Measurements from ENCODE around the gene RNU1-2. TPM values are rescaled to one million over a fixed set of nuclear protein-coding genes. Genes with fewer than 3 reads are reported as not detected.
"Not testable (repeated sequence)": the region's sequence is repeated elsewhere in the genome, so short reads cannot be mapped to it uniquely, and the experiment has no call there.

Gene RNU1-2
- total RNA-seq, 1 donor: under 0.01 TPM

DNA sequence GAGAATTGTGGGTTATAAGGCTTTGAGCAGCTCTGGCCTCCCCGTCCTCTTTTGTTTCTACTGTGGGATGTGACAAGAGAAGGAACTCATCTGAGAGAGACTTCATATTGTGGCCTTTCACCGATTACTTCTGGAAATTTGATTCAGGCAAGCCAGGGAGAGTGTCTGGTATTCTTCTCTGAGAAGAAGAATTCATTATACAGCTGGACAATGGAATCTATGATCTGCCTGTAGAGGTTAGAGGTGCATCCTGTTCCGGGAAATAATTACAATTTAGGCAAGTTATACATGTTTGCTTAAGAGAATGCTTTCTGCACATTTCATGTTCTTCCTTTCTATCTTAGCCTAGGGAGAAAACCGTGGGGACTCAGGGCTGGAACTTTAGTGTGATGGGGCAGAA, 12.8 kb upstream of the RNU1-2 start:
- TF ChIP-seq, protein P1, sequence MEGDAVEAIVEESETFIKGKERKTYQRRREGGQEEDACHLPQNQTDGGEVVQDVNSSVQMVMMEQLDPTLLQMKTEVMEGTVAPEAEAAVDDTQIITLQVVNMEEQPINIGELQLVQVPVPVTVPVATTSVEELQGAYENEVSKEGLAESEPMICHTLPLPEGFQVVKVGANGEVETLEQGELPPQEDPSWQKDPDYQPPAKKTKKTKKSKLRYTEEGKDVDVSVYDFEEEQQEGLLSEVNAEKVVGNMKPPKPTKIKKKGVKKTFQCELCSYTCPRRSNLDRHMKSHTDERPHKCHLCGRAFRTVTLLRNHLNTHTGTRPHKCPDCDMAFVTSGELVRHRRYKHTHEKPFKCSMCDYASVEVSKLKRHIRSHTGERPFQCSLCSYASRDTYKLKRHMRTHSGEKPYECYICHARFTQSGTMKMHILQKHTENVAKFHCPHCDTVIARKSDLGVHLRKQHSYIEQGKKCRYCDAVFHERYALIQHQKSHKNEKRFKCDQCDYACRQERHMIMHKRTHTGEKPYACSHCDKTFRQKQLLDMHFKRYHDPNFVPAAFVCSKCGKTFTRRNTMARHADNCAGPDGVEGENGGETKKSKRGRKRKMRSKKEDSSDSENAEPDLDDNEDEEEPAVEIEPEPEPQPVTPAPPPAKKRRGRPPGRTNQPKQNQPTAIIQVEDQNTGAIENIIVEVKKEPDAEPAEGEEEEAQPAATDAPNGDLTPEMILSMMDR (IDR thresholded peaks at IDR 0.05; ENCODE audit: insufficient read depth, low read length): no peak
- no peak overlapping the region for H3K4me3 ChIP-seq (ENCODE audit: low read depth, low read length)
- no peak for DNase-seq (ENCODE audit: low read depth)

DNA sequence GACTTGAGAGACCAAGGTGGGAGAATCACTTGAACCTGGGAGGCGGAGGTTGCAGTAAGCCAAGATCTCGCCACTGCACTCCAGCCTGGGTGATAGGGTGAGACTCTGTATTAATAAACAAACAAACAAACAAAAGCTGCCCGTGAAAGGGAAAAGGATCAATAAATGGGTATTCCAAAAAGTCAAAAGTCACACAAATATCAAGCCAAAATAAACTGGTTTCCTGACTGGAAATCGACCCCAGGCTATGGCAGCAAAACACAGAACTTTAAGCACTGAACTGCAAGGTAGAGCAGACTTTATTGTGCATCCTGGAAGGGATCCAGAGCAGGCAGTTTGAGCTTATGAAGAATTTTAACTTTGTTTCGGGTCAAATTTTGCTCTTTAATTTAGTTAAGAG, 11.3 kb upstream of the RNU1-2 start:
- not testable (repeated sequence) for DNase-seq (ENCODE audit: low read depth); H3K4me3 ChIP-seq (ENCODE audit: low read depth, low read length)

DNA sequence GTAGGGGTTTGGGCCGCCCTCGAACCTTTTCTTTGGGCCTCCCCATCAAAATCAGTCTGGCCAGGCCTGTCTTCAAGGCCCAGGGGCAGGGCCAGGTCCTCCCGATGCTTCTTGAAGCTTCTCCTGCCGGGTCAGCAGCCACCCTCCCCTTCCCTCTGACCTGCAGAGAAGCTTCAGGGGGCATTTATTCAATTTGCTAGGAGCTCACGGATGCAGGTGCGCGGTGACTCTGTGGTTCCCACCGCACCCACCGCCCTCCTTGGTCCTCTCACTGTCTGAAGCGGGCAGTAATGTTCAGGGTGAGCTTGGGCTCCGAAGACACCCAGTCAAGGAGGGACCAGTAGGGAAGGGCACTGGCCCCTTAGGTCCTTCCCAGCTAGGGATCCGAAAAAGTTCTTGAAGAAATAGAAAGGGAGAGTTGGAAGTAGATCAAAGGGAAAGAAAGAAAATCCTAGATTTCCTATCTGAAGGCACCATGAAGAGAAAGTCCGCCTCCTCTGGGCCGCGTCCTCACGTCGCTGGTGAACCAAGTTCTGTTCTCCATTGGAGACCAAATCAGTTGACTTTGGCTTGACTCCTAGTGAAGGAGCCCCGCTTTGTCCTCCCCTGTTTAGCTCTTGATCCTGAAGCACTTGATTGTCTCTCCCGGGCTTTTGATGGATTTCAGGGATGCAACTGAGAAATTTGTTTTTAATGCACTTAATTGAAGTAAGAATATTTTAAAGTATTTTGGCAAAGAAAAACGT, 8.7 kb upstream of the RNU1-2 start:
- no peak for DNase-seq (ENCODE audit: low read depth)
- TF ChIP-seq, protein P1 (IDR thresholded peaks at IDR 0.05; ENCODE audit: insufficient read depth, low read length): no peak

DNA sequence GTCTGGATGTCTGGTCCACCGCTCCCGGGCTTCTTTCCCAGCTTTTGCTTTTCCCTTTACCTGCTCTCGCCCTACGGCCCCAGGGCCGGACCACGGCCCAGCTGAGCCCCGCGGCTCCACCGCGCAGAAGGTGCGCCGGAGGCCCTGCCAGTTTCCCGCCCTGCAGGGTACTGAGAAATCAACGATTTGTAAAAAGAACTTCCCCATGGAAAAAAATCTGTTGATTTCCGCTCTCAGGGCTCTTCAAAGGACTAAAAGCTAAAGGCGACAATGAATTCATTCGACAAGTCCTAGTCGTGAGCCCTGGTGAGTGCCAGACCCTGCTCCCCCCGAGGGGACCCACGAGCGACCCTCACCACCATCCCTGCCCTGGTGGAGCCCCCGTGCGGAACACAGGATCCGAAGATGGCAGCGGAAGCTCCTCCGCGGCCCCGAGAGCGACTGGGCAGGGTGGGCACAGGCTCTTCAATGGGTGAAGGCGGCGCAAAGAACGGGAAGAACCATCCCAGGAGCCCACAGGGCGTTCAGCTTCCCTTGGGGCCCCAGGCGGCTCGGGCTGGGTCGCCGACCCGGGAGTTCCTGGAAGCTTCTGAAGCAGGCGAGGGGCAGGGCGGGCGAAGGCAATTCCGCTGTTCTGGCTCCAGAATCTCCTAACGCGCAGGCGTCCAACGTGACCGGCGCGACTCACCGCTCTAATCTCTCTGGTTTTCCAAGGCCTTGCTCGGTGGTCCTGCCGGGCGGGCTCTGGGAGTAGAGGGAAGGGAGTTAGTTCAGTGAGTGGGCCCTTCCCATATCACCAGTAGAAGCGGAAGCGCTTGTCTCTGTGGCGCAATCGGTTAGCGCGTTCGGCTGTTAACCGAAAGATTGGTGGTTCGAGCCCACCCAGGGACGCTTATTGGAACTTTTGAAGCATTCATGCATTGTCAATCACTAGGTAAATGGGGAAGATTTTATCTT, 6.6 kb upstream of the RNU1-2 start:
- TF ChIP-seq, protein P1 (IDR thresholded peaks at IDR 0.05; ENCODE audit: insufficient read depth, low read length): peak; percentile 27
- peak; percentile 70 for DNase-seq (ENCODE audit: low read depth)
- peak overlapping the region; percentile 63 for H3K4me3 ChIP-seq (ENCODE audit: low read depth, low read length)

More for the DNA sequence above, 8.7 kb upstream of the RNU1-2 start:
- no peak overlapping the region for H3K4me3 ChIP-seq (ENCODE audit: low read depth, low read length)

DNA sequence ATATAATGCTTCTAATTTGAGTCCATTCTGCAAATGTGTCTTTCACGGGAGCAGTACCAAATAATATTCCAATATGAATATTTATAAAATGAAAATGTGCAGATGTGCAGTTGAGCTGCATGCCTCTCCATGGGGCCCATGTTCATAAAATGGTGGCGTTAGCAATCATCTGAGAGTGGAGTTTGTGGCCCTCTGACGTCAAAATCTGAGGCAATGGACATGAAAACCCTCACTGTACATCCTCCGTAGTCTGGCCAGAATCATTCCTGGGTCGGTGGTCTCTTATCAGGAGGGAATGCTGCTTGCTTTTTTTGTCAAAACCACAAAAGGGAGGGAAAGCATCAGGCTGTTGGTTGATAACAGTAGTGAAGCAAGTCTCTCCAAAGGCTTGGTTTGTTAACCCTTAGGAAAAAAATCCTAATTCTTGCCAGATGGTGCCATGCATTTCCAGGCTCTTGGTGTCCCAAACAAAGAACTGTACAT, 5.2 kb upstream of the RNU1-2 start:
- not testable (repeated sequence) for H3K4me3 ChIP-seq (ENCODE audit: low read depth, low read length)
- peak; percentile 21 for DNase-seq (ENCODE audit: low read depth)

DNA sequence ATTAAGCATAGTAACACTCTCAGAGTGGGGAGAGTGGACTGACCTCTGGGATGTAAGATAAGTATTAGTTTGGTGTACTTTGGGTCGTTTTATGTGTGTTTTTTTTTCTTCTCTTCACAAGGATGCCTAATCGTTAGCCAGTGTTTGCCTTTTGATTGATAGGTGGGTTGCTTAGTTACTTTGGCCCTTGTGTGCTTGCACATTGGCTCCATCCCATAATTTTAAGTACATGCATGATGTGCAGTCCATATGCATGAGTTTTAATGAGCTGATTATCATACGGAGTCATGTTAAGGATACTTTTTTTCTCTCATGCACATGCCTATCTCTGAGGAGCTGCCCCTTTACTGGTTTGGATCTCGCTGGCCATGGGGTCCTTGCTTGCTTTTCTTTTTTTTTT, 4.7 kb upstream of the RNU1-2 start:
- not testable (repeated sequence) for H3K4me3 ChIP-seq (ENCODE audit: low read depth, low read length); DNase-seq (ENCODE audit: low read depth)

DNA sequence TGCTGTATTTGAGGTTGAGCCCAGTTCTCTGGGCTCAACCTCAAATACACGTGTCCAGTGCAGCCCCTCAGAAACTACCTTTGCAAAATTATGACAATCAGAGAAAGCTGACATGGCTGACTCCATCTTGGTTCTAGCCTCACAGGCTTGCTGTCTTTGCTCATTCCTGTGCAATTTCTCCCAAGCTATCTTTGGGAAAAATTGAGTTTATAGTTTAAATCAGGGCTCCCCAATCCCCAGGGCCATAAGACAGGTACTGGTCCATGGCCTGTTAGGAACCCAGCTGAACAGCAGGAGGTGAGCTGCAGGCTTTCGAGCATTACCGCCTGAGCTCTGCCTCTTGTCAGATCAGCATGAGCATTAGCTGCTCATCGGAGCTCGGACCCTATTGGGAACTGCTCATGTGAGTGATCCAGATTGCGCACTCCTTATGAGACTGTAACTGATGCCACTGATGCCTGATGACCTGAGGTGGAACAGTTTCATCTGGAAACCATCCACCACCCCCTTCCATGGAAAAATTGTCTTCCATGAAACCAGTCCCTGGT, 2.7 kb upstream of the RNU1-2 start:
- not testable (repeated sequence) for DNase-seq (ENCODE audit: low read depth); H3K4me3 ChIP-seq (ENCODE audit: low read depth, low read length)

DNA sequence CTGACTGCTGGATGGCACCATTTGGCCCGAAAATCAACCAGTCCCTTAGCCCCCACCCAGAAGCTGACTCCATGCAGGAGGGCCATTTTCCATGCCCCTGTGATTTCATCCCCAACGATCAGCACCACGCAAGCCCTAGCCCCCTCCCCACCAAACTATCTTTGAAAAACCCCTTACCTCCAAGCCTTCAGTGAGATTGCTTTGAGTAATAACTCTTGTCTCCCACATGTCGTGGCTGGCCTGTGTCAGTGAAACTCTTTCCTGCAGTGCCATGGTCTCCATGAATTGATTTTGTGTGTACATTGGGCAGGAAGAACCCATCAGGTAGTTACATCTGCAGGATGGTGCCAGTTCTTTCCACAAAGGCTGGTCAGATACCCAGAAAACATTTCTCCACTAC, 2.0 kb upstream of the RNU1-2 start:
- H3K4me3 ChIP-seq (ENCODE audit: low read depth, low read length); DNase-seq (ENCODE audit: low read depth): not testable (repeated sequence)

DNA sequence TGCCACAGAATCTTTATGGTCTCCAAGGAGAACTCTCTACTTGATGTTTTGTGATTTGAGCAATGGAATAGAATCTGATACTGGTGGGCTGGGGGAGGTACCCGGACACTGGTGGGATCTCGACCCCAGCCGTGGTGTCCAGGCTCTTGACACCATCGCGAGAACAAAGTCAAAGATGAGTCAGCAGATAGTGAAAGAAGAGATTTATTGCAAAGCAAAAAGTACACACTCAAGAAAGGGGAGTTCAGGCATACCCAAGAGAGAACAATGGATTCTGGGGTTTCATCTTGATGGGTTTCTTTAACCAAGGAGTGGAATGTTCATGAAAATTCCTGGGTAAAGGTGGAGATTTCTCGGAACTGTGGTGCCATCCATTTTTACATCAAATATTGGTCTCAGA, 1.4 kb upstream of the RNU1-2 start:
- not testable (repeated sequence) for DNase-seq (ENCODE audit: low read depth); H3K4me3 ChIP-seq (ENCODE audit: low read depth, low read length)

DNA sequence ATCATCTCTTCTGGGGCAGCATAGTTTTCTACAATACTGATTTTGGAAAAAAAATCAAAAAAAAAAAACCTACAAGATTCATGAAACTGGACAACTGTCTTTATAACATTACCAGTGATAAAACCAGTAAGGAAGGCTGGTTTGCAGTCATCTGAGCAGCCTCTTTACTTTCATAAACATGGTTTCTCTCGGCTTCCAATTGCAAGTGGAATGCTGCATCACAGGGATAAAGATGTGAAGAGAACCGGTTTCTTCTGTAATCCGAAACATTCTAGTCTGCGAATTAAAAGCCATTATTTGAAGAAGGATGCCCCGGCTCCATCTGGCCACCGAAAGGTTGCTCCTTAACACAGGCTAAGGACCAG, 565 bp upstream of the RNU1-2 start:
- H3K4me3 ChIP-seq (ENCODE audit: low read depth, low read length): peak overlapping the region; percentile 59
- DNase-seq (ENCODE audit: low read depth): not testable (repeated sequence)

DNA sequence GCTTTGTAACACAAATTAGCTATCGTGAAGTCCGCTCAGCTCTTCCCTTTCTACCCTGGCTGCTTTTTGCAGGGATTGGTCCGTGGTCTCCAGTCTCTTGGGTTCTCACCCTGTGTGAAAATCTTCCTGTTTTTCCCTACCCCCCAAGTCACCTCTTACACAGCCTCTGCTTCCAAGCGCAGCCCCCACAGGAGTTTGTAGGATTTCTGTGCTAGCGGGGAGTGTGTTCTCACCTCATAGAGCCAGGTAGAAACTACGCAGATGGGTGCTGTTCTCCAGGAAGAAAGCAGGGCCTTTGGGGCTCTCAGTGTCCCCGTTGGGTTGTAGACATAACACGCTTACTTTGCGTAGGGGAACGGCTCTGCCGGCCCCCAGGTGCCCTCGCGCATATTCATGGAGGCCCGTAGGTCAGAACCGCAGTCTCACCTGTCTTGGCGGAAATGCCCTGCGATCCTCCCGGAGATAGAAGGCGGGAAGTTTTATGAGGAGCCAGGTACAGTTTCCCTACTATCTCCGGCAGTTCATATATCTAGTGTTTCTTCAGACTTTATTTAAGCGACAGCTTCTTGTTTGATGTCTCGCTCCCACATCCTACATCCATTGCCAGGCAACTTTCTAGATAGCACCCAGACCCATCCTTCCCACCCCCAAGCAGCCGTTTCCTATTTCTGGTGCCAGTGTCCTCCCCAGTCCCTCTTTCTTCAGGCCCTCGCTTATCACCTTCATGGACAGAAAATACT, 706 bp downstream of the RNU1-2 start:
- peak overlapping the region; percentile 10 for H3K4me3 ChIP-seq (ENCODE audit: low read depth, low read length)
- peak; percentile 97 for DNase-seq (ENCODE audit: low read depth)

DNA sequence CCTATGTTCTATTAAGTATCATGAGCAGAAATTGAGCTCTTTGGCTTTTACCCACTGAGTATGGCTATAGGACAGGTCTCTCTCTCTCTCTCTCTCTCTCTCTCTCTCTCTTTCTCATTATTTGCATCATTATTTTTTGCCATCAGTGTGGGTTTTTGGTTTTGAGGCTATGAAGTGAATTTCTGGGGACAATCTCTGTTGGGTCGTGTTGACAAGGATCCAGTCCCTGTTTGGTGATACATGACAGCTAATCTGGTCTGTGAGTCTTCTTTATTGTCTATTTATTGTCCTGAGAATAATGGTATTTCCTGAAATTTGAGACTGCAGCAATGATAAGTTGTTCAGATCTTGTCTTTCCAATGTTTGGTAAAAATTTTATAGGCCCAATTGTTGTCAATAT, 1.9 kb downstream of the RNU1-2 start:
- not testable (repeated sequence) for H3K4me3 ChIP-seq (ENCODE audit: low read depth, low read length); DNase-seq (ENCODE audit: low read depth)

DNA sequence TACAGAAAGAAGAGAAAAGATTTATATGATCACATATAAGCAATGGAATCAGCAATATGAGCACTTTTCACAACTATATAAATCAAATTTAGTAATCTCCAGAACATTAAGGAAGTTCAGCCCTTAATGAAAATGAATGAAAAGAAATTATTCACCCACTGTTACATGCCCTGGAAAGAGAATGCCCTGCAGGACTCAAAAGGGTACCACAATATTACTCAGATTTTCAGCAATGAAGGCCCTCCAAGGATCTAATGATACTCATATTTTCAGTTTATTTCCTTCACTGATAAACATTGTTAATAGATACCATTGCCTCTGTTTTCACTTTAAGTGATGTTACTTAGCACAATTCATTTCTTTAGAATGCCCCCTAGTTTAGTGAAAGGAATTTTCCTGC, 2.5 kb downstream of the RNU1-2 start:
- not testable (repeated sequence) for DNase-seq (ENCODE audit: low read depth); H3K4me3 ChIP-seq (ENCODE audit: low read depth, low read length)

DNA sequence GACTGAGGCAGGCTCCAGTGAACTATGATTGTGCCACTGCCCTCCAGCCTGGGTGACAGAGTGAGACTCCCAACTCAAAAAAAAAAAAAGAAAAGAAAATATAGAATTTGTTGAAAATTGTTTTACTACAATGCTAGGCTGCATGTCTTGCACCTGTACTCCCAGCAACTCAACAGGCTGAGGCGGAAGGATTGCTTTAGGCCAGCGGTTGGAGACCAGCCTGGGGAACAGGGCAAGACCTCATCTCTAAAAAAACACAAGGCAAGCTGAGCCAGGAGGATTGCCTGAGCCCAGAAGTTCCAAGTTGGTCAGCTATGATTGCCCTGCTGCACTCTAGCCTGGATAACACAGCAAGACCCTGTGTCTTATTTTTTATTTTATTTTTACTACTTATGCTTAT, 3.2 kb downstream of the RNU1-2 start:
- DNase-seq (ENCODE audit: low read depth); H3K4me3 ChIP-seq (ENCODE audit: low read depth, low read length): not testable (repeated sequence)
